Measurements from ENCODE around the gene SUPT20HL1. TPM values are rescaled to one million over a fixed set of nuclear protein-coding genes. Genes with fewer than 3 reads are reported as not detected.

SUPT20HL1 gene
- total and polyA plus RNA-seq, 2 of the 4 experiments (the other 2 are of a cell fraction): not detected

DNA sequence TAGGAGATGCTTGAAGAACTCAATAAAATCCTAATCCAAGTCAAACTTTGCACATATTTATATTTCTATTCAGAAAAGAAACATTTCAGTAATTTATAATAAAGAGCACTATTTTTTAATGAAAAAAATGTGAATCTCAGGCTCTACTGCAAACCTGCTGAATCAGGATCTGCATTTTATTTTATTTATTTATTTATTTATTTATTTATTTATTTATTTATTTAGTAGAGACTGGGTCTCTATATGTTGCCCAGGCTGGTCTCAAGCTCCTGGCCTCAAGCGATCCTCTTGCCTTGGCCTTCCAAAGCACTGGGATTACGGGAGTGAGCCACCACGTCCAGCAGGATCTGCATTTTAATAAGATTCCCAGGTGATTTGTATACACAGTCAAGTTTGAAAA lies 16.0 kb downstream of the SUPT20HL1 start:
- BruUV-seq (replicated peaks): no TSS peak
- Histone ChIP-seq H2AK5ac (ENCODE audit: low read depth, low read length) (no peak overlapping the region), H2AFZ (replicated peaks; ENCODE audit: low read length, poor library complexity) (no peak overlapping the region), H2BK120ac (ENCODE audit: low read depth, low read length) (no peak overlapping the region), H3K56ac (ENCODE audit: extremely low read depth, insufficient read depth, low read length) (no peak overlapping the region), H3K4me3 (ENCODE audit: insufficient read depth, low read depth, low read length) (no peak overlapping the region), H4K20me1 (ENCODE audit: insufficient read depth, low read length) (no peaks in the 10 kb centered on the region), H3K27ac (ENCODE audit: insufficient read depth, low read length) (no peak overlapping the region), H3K23ac (ENCODE audit: low read depth, low read length) (no peak overlapping the region), H3K36me3 (ENCODE audit: control insufficient read depth, insufficient read depth, low read length) (no peaks in the 10 kb centered on the region), H2BK20ac (ENCODE audit: low read depth, low read length) (no peak overlapping the region), H2BK15ac (ENCODE audit: low read depth, low read length) (no peak overlapping the region), H3K14ac (replicated peaks; ENCODE audit: low read depth, low read length) (no peak overlapping the region), H3K9me1 (ENCODE audit: insufficient read depth, low read length) (no peaks in the 10 kb centered on the region), H3K18ac (ENCODE audit: low read depth, low read length) (no peak overlapping the region), H3K27me3 (ENCODE audit: control insufficient read depth, insufficient read depth, low read length) (peaks cover 18% of the 10 kb centered on the region), H2AK9ac (replicated peaks; ENCODE audit: low read depth, low read length, poor library complexity) (no peak overlapping the region), H4K5ac (ENCODE audit: low read depth, low read length) (no peak overlapping the region), H3K9ac (ENCODE audit: low read depth, low read length) (no peak overlapping the region), H3K4me1 (ENCODE audit: control insufficient read depth, insufficient read depth, low read length) (no peaks in the 10 kb centered on the region), H3K9me3 (ENCODE audit: control insufficient read depth, insufficient read depth, low read length) (0 out of 2 replicates have a peak, but pooled peaks cover 2% of the 10 kb centered on the region), H2BK5ac (ENCODE audit: low read depth, low read length, poor library complexity, severe bottlenecking) (no peak overlapping the region), H3K79me1 (ENCODE audit: low read depth in 1 of 2, low read length in 2 of 2) (no peaks in the 10 kb centered on the region), H4K91ac (ENCODE audit: insufficient read depth, low read depth, low read length) (no peak overlapping the region), H3K4ac (ENCODE audit: low read depth, low read length) (no peak overlapping the region), H3K4me2 (ENCODE audit: low read depth, low read length) (no peak overlapping the region), H4K8ac (ENCODE audit: low read depth in 2 of 2, low read length in 2 of 2) (no peak overlapping the region)
- in situ Hi-C loops (cut with MboI; ENCODE audit: low sequenced_read_pairs): loop anchor here (25.0 kb wide), 1 partner anchor 761 kb away; no protein-coding TSS in a partner anchor
- POLR2A ChIA-PET (ENCODE audit: unreplicated experiment): no interaction called here
- CTCF ChIA-PET: no interaction called here
- no peak for TF ChIP-seq RCOR1 (IDR thresholded peaks at IDR 0.05; ENCODE audit: insufficient replicate concordance, low read length)
- TF ChIP-seq RAD21 (IDR thresholded peaks at IDR 0.05; ENCODE audit: low read length): no peak
- TF ChIP-seq, protein P1, sequence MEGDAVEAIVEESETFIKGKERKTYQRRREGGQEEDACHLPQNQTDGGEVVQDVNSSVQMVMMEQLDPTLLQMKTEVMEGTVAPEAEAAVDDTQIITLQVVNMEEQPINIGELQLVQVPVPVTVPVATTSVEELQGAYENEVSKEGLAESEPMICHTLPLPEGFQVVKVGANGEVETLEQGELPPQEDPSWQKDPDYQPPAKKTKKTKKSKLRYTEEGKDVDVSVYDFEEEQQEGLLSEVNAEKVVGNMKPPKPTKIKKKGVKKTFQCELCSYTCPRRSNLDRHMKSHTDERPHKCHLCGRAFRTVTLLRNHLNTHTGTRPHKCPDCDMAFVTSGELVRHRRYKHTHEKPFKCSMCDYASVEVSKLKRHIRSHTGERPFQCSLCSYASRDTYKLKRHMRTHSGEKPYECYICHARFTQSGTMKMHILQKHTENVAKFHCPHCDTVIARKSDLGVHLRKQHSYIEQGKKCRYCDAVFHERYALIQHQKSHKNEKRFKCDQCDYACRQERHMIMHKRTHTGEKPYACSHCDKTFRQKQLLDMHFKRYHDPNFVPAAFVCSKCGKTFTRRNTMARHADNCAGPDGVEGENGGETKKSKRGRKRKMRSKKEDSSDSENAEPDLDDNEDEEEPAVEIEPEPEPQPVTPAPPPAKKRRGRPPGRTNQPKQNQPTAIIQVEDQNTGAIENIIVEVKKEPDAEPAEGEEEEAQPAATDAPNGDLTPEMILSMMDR (conservative IDR thresholded peaks at IDR 0.05; ENCODE audit: low read depth, low read length): no peak
- no peak for TF ChIP-seq NFE2L2 (IDR thresholded peaks at IDR 0.05; ENCODE audit: low read depth, low read length)
- no peak for TF ChIP-seq POLR2A (IDR thresholded peaks at IDR 0.05; ENCODE audit: low read depth, low read length)
- no peak for TF ChIP-seq MXI1 (IDR thresholded peaks at IDR 0.05; ENCODE audit: borderline replicate concordance, low read depth, low read length)
- no peak for TF ChIP-seq FOS (IDR thresholded peaks at IDR 0.05; ENCODE audit: low read depth, low read length)
- TF ChIP-seq SMC3 (IDR thresholded peaks at IDR 0.05; ENCODE audit: low read depth, low read length): no peak
- TF ChIP-seq MAZ (IDR thresholded peaks at IDR 0.05; ENCODE audit: borderline replicate concordance, low read depth, low read length): no peak
- TF ChIP-seq RFX5 (IDR thresholded peaks at IDR 0.05; ENCODE audit: low read depth, low read length): no peak
- TF ChIP-seq BHLHE40 (IDR thresholded peaks at IDR 0.05; ENCODE audit: low read depth, low read length): no peak
- TF ChIP-seq, protein P2, sequence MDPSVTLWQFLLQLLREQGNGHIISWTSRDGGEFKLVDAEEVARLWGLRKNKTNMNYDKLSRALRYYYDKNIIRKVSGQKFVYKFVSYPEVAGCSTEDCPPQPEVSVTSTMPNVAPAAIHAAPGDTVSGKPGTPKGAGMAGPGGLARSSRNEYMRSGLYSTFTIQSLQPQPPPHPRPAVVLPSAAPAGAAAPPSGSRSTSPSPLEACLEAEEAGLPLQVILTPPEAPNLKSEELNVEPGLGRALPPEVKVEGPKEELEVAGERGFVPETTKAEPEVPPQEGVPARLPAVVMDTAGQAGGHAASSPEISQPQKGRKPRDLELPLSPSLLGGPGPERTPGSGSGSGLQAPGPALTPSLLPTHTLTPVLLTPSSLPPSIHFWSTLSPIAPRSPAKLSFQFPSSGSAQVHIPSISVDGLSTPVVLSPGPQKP (IDR thresholded peaks at IDR 0.05; ENCODE audit: borderline replicate concordance, low read depth, low read length): no peak
- TF ChIP-seq, protein P3, sequence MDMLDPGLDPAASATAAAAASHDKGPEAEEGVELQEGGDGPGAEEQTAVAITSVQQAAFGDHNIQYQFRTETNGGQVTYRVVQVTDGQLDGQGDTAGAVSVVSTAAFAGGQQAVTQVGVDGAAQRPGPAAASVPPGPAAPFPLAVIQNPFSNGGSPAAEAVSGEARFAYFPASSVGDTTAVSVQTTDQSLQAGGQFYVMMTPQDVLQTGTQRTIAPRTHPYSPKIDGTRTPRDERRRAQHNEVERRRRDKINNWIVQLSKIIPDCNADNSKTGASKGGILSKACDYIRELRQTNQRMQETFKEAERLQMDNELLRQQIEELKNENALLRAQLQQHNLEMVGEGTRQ (IDR thresholded peaks at IDR 0.05; ENCODE audit: low read depth, low read length): no peak
- TF ChIP-seq CEBPB (IDR thresholded peaks at IDR 0.05; ENCODE audit: low read depth, low read length): no peak
- TF ChIP-seq MAFK (IDR thresholded peaks at IDR 0.05; ENCODE audit: low read depth, low read length): no peak
- dilution Hi-C loops (cut with HindIII; ENCODE audit: low sequenced_read_pairs, unreplicated experiment): no loop called here
- no peak for DNase-seq
- ATAC-seq (ENCODE audit: low read depth): no peak
- WGBS, 2 experiments (ENCODE audit: extremely low coverage in 2 of 2, insufficient read length in 1 of 2): no CpG with 5 or more reads among the region's 3 CpGs
- intact Hi-C loops (cut with micrococcal nuclease): no loop called here

Measured in IMR-90 (cell line).